ENCODE measurements around the gene SELENOO.

The SELENOO gene

GRCh38 chr22:50264104-50264745, 63.4 kb downstream of the SELENOO start:
- peaks cover 4% of the 10 kb centered on the region for H3K4me1 ChIP-seq (ENCODE audit: insufficient read depth, low read length)
- H3K4me3 ChIP-seq (ENCODE audit: low read depth in 1 of 2, low read length in 2 of 2) = no peak overlapping the region
- H3K36me3 ChIP-seq (ENCODE audit: insufficient read depth, low read length) = no peaks in the 10 kb centered on the region
- H3K27me3 ChIP-seq (ENCODE audit: insufficient read depth, low read length, poor library complexity) = no peaks in the 10 kb centered on the region
- peaks cover 17% of the 10 kb centered on the region for H4K20me1 ChIP-seq (ENCODE audit: insufficient read depth, low read length)
- H3K9me3 ChIP-seq (ENCODE audit: insufficient read depth, low read length, severe bottlenecking) = no peaks in the 10 kb centered on the region
- TF ChIP-seq CTCF (IDR thresholded peaks at IDR 0.05; ENCODE audit: borderline replicate concordance, extremely low read depth, low read length, poor library complexity, severe bottlenecking) = no peak
- no peak for TF ChIP-seq EZH2 (IDR thresholded peaks at IDR 0.05; ENCODE audit: borderline replicate concordance, low read depth, low read length, severe bottlenecking)
- DNase-seq (no peak), ATAC-seq (ENCODE audit: insufficient read depth, low read depth) (no peak)
- H3K4me2 ChIP-seq (ENCODE audit: insufficient read depth, low read length) = no peak overlapping the region
- no peak overlapping the region for H2AFZ ChIP-seq (ENCODE audit: low read depth, low read length)
- H3K79me2 ChIP-seq (ENCODE audit: insufficient read depth, low read length) = no peaks in the 10 kb centered on the region
- no peak overlapping the region for H3K27ac ChIP-seq (ENCODE audit: low read length)
- H3K9ac ChIP-seq (ENCODE audit: low read depth, low read length) = no peak overlapping the region

DNA sequence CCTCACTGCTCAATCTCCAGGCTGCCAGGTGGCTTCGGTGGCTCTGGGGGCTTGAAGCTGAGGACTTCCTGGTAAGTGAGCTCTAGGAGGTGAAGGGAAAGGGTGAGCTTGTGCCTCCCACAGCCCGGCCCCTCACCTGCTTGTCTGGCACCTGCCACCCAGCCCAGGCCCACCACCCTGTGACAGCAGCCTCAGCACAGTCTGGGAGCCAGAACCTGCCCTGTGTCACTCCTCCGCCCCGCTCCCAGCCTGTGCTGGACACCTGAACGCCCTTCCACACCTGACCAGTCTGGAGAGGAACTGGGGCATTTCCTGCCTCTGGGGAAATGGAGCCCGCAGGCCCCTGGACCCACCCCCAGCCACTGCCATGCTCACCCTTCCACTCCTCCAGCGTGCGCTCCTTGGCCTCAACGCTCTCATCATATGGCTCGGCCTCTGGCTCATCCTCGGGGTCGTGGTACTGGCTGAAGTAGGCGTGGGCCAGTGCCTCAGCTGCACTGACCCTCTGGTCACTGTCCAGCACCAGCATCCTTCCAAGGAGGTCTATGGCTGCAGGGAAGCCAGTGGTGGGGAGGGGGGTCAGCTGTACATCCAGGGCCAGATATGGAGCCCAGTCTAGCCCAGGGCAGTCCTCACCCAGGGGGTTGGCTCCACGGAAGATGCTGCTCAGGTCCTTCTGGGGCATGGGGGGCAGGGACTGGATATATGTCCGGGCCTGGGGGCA, 64.3 kb downstream of the SELENOO start:
- no peaks in the 10 kb centered on the region for H3K27me3 ChIP-seq (ENCODE audit: insufficient read depth, low read length, poor library complexity)
- no peak overlapping the region for H3K27ac ChIP-seq (ENCODE audit: low read length)
- TF ChIP-seq CTCF (IDR thresholded peaks at IDR 0.05; ENCODE audit: borderline replicate concordance, extremely low read depth, low read length, poor library complexity, severe bottlenecking) (no peak), EZH2 (IDR thresholded peaks at IDR 0.05; ENCODE audit: borderline replicate concordance, low read depth, low read length, severe bottlenecking) (no peak)

DNA sequence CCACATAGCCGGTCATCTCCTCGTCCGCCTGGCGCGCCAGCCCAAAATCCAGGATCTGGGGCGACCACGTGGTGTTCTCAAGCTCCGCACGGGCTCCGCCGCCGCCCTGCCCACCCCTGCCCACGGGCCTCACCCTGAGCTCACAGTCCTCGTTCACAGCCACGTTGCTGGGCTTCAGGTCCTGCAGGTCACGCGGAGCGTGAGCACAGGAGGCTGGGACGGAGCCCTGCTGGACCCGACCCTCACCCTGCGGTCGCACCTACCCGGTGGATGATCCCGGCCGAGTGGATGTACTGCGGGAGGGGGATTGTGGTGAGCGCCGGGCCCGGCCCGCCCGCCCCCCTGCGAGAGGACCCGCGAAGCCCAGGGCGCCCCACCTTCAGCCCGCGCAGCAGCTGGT, 66.2 kb downstream of the SELENOO start:
- no peaks in the 10 kb centered on the region for H3K79me2 ChIP-seq (ENCODE audit: insufficient read depth, low read length)
- no peak overlapping the region for H3K4me2 ChIP-seq (ENCODE audit: insufficient read depth, low read length)
- H3K27ac ChIP-seq (ENCODE audit: low read length) = no peak overlapping the region
- peaks cover 9% of the 10 kb centered on the region for H3K27me3 ChIP-seq (ENCODE audit: insufficient read depth, low read length, poor library complexity)
- no peak overlapping the region for H2AFZ ChIP-seq (ENCODE audit: low read depth, low read length)
- H3K4me3 ChIP-seq (ENCODE audit: low read depth in 1 of 2, low read length in 2 of 2) = no peak overlapping the region
- no peak for ATAC-seq (ENCODE audit: insufficient read depth, low read depth)
- no peaks in the 10 kb centered on the region for H3K9me3 ChIP-seq (ENCODE audit: insufficient read depth, low read length, severe bottlenecking)
- H4K20me1 ChIP-seq (ENCODE audit: insufficient read depth, low read length) = peaks cover 17% of the 10 kb centered on the region
- no peaks in the 10 kb centered on the region for H3K36me3 ChIP-seq (ENCODE audit: insufficient read depth, low read length)
- DNase-seq = no peak
- peaks cover 27% of the 10 kb centered on the region for H3K4me1 ChIP-seq (ENCODE audit: insufficient read depth, low read length)
- no peak for TF ChIP-seq CTCF (IDR thresholded peaks at IDR 0.05; ENCODE audit: borderline replicate concordance, extremely low read depth, low read length, poor library complexity, severe bottlenecking)
- no peak for TF ChIP-seq EZH2 (IDR thresholded peaks at IDR 0.05; ENCODE audit: borderline replicate concordance, low read depth, low read length, severe bottlenecking)
- H3K9ac ChIP-seq (ENCODE audit: low read depth, low read length) = no peak overlapping the region

More for the DNA sequence above, 64.3 kb downstream of the SELENOO start:
- no peak overlapping the region for H3K9ac ChIP-seq (ENCODE audit: low read depth, low read length)
- H3K4me3 ChIP-seq (ENCODE audit: low read depth in 1 of 2, low read length in 2 of 2) = no peak overlapping the region
- no peak overlapping the region for H2AFZ ChIP-seq (ENCODE audit: low read depth, low read length)
- H3K79me2 ChIP-seq (ENCODE audit: insufficient read depth, low read length) = no peaks in the 10 kb centered on the region
- H3K4me1 ChIP-seq (ENCODE audit: insufficient read depth, low read length) = peaks cover 10% of the 10 kb centered on the region
- no peak overlapping the region for H3K4me2 ChIP-seq (ENCODE audit: insufficient read depth, low read length)
- H4K20me1 ChIP-seq (ENCODE audit: insufficient read depth, low read length) = peaks cover 17% of the 10 kb centered on the region
- no peaks in the 10 kb centered on the region for H3K36me3 ChIP-seq (ENCODE audit: insufficient read depth, low read length)
- ATAC-seq (ENCODE audit: insufficient read depth, low read depth) (no peak), DNase-seq (no peak)
- no peaks in the 10 kb centered on the region for H3K9me3 ChIP-seq (ENCODE audit: insufficient read depth, low read length, severe bottlenecking)

Data from DND-41 (cell line).